ENCODE data around the gene ANTXR1. TPM values are rescaled to one million over a fixed set of nuclear protein-coding genes. Genes with fewer than 3 reads are reported as not detected.
A peak's percentile ranks its signal among the peaks of the same experiment; 100 is the strongest.

The ANTXR1 gene
- total RNA-seq, 1 experiment from 2014 or later: 37.3 TPM

DNA sequence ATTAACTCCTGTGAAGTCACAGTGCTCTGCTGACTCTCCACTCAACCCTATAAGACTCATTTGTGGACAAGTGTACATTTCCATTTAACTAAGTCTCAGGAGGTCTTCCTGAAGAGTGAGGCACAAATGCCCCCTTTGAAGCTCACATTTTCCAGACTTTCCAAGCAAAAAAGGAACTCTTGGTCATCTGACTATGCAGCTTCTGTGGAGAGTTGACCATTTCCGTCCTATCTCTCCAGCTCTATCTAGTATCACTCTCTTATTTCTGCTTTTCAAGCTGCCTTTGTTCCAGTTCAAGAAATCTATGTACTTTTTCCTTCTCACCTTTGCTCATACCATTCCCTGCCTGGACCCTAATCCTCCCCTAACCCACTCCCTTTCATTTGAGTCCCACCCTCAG is 77.0 kb downstream of the ANTXR1 start:
- DNase-seq: no peak
- H3K14ac ChIP-seq (ENCODE audit: insufficient read depth, low read length): no peak overlapping the region
- H2BK15ac ChIP-seq (ENCODE audit: low read depth, low read length): no peak overlapping the region
- no peak overlapping the region for H3K27ac ChIP-seq (ENCODE audit: insufficient read length, low read depth, low read length)
- no peaks in the 10 kb centered on the region for H3K9me3 Mint-ChIP-seq
- no peak overlapping the region for H3K9ac ChIP-seq (ENCODE audit: extremely low read depth, insufficient read length, low read length)
- H3K9me3 ChIP-seq (ENCODE audit: control insufficient read depth, low read depth, low read length): no peaks in the 10 kb centered on the region
- no peak overlapping the region for H2BK5ac ChIP-seq (ENCODE audit: insufficient read length, low read length)
- peaks cover 4% of the 10 kb centered on the region in 2 experiments; a peak in 2 of 4 replicates for H3K4me1 Mint-ChIP-seq
- H4K8ac ChIP-seq (replicated peaks; ENCODE audit: insufficient read length, low read depth, low read length): no peak overlapping the region
- H2AK5ac ChIP-seq (ENCODE audit: insufficient read length, low read length): no peak overlapping the region
- no peaks in the 10 kb centered on the region for H3K23me2 ChIP-seq (ENCODE audit: insufficient read length, low read depth, low read length, poor library complexity, severe bottlenecking)
- H3K4me1 ChIP-seq (ENCODE audit: insufficient read depth, low read length): no peaks in the 10 kb centered on the region
- no peak overlapping the region for H2AFZ ChIP-seq (ENCODE audit: low read length)
- peaks cover 3 to 11% (median 5%) of the 10 kb centered on the region in 3 experiments; a peak in 4 of 7 replicates for H3K36me3 Mint-ChIP-seq (ENCODE audit: insufficient read depth in 1 of 3, low read depth in 3 of 3)
- no peak overlapping the region for H3T11ph ChIP-seq (ENCODE audit: low read length)
- no peak overlapping the region for H4K91ac ChIP-seq (ENCODE audit: insufficient read length, low read depth, low read length)
- no peak overlapping the region for H2BK120ac ChIP-seq (ENCODE audit: low read depth, low read length, poor library complexity, severe bottlenecking)
- no peak overlapping the region for H2BK12ac ChIP-seq (ENCODE audit: insufficient read length, low read depth, low read length)
- H3K27me3 Mint-ChIP-seq (ENCODE audit: low read depth): no peaks in the 10 kb centered on the region
- H3K79me1 ChIP-seq (ENCODE audit: insufficient read depth, low read depth, low read length, poor library complexity, severe bottlenecking): no peaks in the 10 kb centered on the region
- H3K79me2 ChIP-seq (ENCODE audit: insufficient read depth, low read length): no peaks in the 10 kb centered on the region
- H4K20me1 ChIP-seq (ENCODE audit: control insufficient read depth, insufficient read depth, insufficient read length): no peaks in the 10 kb centered on the region
- no peak overlapping the region for H3K56ac ChIP-seq (ENCODE audit: insufficient read length, low read depth, low read length)
- no peak overlapping the region for H3K23ac ChIP-seq (ENCODE audit: insufficient read length, low read depth, low read length)
- TF ChIP-seq, protein P1, sequence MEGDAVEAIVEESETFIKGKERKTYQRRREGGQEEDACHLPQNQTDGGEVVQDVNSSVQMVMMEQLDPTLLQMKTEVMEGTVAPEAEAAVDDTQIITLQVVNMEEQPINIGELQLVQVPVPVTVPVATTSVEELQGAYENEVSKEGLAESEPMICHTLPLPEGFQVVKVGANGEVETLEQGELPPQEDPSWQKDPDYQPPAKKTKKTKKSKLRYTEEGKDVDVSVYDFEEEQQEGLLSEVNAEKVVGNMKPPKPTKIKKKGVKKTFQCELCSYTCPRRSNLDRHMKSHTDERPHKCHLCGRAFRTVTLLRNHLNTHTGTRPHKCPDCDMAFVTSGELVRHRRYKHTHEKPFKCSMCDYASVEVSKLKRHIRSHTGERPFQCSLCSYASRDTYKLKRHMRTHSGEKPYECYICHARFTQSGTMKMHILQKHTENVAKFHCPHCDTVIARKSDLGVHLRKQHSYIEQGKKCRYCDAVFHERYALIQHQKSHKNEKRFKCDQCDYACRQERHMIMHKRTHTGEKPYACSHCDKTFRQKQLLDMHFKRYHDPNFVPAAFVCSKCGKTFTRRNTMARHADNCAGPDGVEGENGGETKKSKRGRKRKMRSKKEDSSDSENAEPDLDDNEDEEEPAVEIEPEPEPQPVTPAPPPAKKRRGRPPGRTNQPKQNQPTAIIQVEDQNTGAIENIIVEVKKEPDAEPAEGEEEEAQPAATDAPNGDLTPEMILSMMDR (conservative IDR thresholded peaks at IDR 0.05): no peak
- no peak overlapping the region for H3K4ac ChIP-seq (ENCODE audit: low read depth, low read length)
- H3K27ac Mint-ChIP-seq: peak overlapping the region in 1 of 3 experiments; percentile 21; a peak in 1 of 7 replicates
- H2BK20ac ChIP-seq (ENCODE audit: low read depth, low read length, poor library complexity, severe bottlenecking): no peak overlapping the region
- no peaks in the 10 kb centered on the region; the same call in 1 of the 2 replicates for H3K27me3 ChIP-seq (ENCODE audit: insufficient read depth, low read length)
- no peak overlapping the region for H4K5ac ChIP-seq (ENCODE audit: insufficient read length, low read depth, low read length)
- no peak overlapping the region for H3K18ac ChIP-seq (ENCODE audit: insufficient read length, low read depth, low read length)
- no peak overlapping the region for H3K4me3 Mint-ChIP-seq
- no CpG with 5 or more reads among the region's 1 CpG for WGBS (ENCODE audit: extremely low coverage, insufficient read length, low lambda C conversion rate)
- no peak overlapping the region for H3K4me2 ChIP-seq (ENCODE audit: insufficient read depth, insufficient read length, low read length)
